A549 (cell line): ENCODE measurements around the gene STIM1. TPM values are rescaled to one million over a fixed set of nuclear protein-coding genes. Genes with fewer than 3 reads are reported as not detected.

Experiments
- ATAC-seq, 2 experiments: fragments of 200-7000 bp in 1 of 2; fragments of >200 bp in 1 of 2; cut with Nextera tagmentation in 1 of 2; cut with Tn5 transposase in 1 of 2; 3 replicates each; pipeline versions ENCODE4 v1.8.0 to v1.9.1; 2018 to 2020; ENCODE audit warnings: mild to moderate bottlenecking in 1 of 2, moderate library complexity in 1 of 2
- CTCF ChIA-PET: fragments of 300-600 bp; sonication (Branson Sonifier 250); formaldehyde crosslinking; extraction: SDS; loops from one replicate; lab custom pipeline; 2021; ENCODE audit warnings: antibody characterized with exemption, inconsistent platforms; lab: Yijun Ruan, JAX
- POLR2A ChIA-PET: fragments of 350-600 bp; formaldehyde crosslinking; extraction: SDS; loops from one replicate; lab custom pipeline; 2021; ENCODE audit warnings: antibody characterized with exemption, inconsistent platforms; lab: Yijun Ruan, JAX
- DNase-seq, 2 experiments: peaks; one replicate each; pipeline versions ENCODE4 v3.0.0 to v3.0.0-alpha.2; 2011 to 2016; ENCODE audit warnings: low read depth in 1 of 2, low spot score in 1 of 2
- FAIRE-seq: peaks from 2 replicates; lab custom pipeline; 2011; peaks lifted over from hg19 to GRCh38; lab: Jason Lieb, UNC
- H3K27ac ChIP-seq, 2 experiments: fragments of >200 bp; sonication (Bioruptor Twin); formaldehyde crosslinking; 3 replicates each; pipeline ENCODE4 v1.5.1; 2016 to 2017
- H3K4me1 ChIP-seq: fragments of >200 bp; sonication (Bioruptor Twin); formaldehyde crosslinking; 3 replicates; pipeline ENCODE4 v1.6.1; 2016
- H3K4me2 ChIP-seq: fragments of >200 bp; sonication (Bioruptor Twin); formaldehyde crosslinking; 3 replicates; pipeline ENCODE4 v1.6.1; 2016
- H3K4me3 ChIP-seq: fragments of >200 bp; sonication (Bioruptor Twin); formaldehyde crosslinking; 3 replicates; pipeline ENCODE4 v1.5.1; 2016
- H3K9me3 ChIP-seq: fragments of >200 bp; sonication (Bioruptor Twin); formaldehyde crosslinking; 3 replicates; pipeline ENCODE4 v1.6.1; 2016
- BHLHE40 ChIP-seq: IDR thresholded peaks from 2 replicates; pipeline ENCODE4 v1.6.1; 2012; ENCODE audit warnings: low read depth, low read length, inconsistent platforms
- CHD2 ChIP-seq: fragments of 150-350 bp; IDR thresholded peaks from 2 replicates; pipeline ENCODE4 v1.6.1; 2014; ENCODE audit warnings: low read length; ENCODE audit not compliant: partially characterized antibody
- EHMT2 ChIP-seq: fragments of 200-600 bp; sonication (generic); IDR thresholded peaks from 2 replicates; pipeline ENCODE4 v1.6.1; 2016; ENCODE audit warnings: antibody characterized with exemption, low read depth, mild to moderate bottlenecking, moderate library complexity
- ESRRA ChIP-seq: fragments of 150-350 bp; IDR thresholded peaks from 2 replicates; pipeline ENCODE4 v1.6.1; 2014; ENCODE audit warnings: mild to moderate bottlenecking, low read length, borderline replicate concordance
- FOSL2 ChIP-seq, 2 experiments: fragments of 450-650 bp in 1 of 2; fragments of >200 bp in 1 of 2; sonication (Bioruptor Twin) in 1 of 2; formaldehyde crosslinking; IDR thresholded peaks; 2 replicates each; pipeline versions ENCODE4 v1.5.0 to v1.6.1; 2016 to 2020; ENCODE audit warnings: mild to moderate bottlenecking in 1 of 2, moderate library complexity in 1 of 2
- FOXS1 ChIP-seq: fragments of 250-450 bp; sonication (Bioruptor Pico); IDR thresholded peaks from 2 replicates; pipeline ENCODE4 v1.5.0; 2020; ENCODE audit warnings: mild to moderate bottlenecking, moderate library complexity
- GATA3 ChIP-seq: IDR thresholded peaks from 2 replicates; pipeline ENCODE4 v1.6.1; 2012; ENCODE audit warnings: borderline replicate concordance
- HEYL ChIP-seq: fragments of 250-450 bp; sonication (Bioruptor Pico); IDR thresholded peaks from 2 replicates; pipeline ENCODE4 v1.8.0; 2021; ENCODE audit warnings: mild to moderate bottlenecking, moderate library complexity
- JUN ChIP-seq, 2 experiments: fragments of >200 bp; sonication (Bioruptor Twin); formaldehyde crosslinking; IDR thresholded peaks; 2 replicates in 1 of 2; 3 replicates in 1 of 2; pipeline ENCODE4 v1.6.1; 2016 to 2017
- KDM1A ChIP-seq: fragments of 200-600 bp; sonication (generic); IDR thresholded peaks from 2 replicates; pipeline ENCODE4 v1.6.1; 2016; ENCODE audit warnings: low read depth, mild to moderate bottlenecking
- KDM5A ChIP-seq: fragments of 200-600 bp; sonication (generic); IDR thresholded peaks from 2 replicates; pipeline ENCODE4 v1.6.1; 2016; ENCODE audit warnings: antibody characterized with exemption, mild to moderate bottlenecking
- MAFK ChIP-seq: fragments of 450-650 bp; IDR thresholded peaks from 2 replicates; pipeline ENCODE4 v1.6.1; 2014; ENCODE audit not compliant: partially characterized antibody
- MAZ ChIP-seq: fragments of 150-350 bp; IDR thresholded peaks from 2 replicates; pipeline ENCODE4 v1.6.1; 2014; ENCODE audit warnings: antibody characterized with exemption, low read depth, low read length, borderline replicate concordance
- NFE2L2 ChIP-seq: fragments of 150-350 bp; conservative IDR thresholded peaks from 2 replicates; pipeline ENCODE4 v1.6.1; 2014; ENCODE audit warnings: low read length
- NPAS2 ChIP-seq: fragments of 250-450 bp; sonication (Bioruptor Pico); IDR thresholded peaks from 2 replicates; pipeline ENCODE4 v1.8.0; 2022; ENCODE audit warnings: mild to moderate bottlenecking, moderate library complexity, borderline replicate concordance
- RAD21 ChIP-seq, 2 experiments: fragments of >200 bp in 1 of 2; sonication (Bioruptor Twin) in 1 of 2; formaldehyde crosslinking in 1 of 2; IDR thresholded peaks in 1 of 2; conservative IDR thresholded peaks in 1 of 2; 2 replicates in 1 of 2; 3 replicates in 1 of 2; pipeline ENCODE4 v1.6.1; 2012 to 2018; ENCODE audit warnings: inconsistent platforms in 1 of 2
- RARB ChIP-seq: fragments of 250-450 bp; sonication (Bioruptor Pico); IDR thresholded peaks from 2 replicates; pipeline ENCODE4 v1.8.0; 2021; ENCODE audit warnings: mild to moderate bottlenecking, moderate library complexity
- RFX5 ChIP-seq: fragments of 450-650 bp; IDR thresholded peaks from 2 replicates; pipeline ENCODE4 v1.7.1; 2014; ENCODE audit warnings: antibody characterized with exemption, mild to moderate bottlenecking, moderate library complexity
- SREBF2 ChIP-seq: fragments of 450-650 bp; IDR thresholded peaks from 2 replicates; pipeline ENCODE4 v1.6.1; 2014; ENCODE audit warnings: mild to moderate bottlenecking, moderate library complexity
- TFCP2L1 ChIP-seq: fragments of 250-450 bp; sonication (Bioruptor Pico); IDR thresholded peaks from 2 replicates; pipeline ENCODE4 v1.5.0; 2021; ENCODE audit warnings: mild to moderate bottlenecking
- TP53 ChIP-seq: fragments of 250-450 bp; sonication (Bioruptor Pico); IDR thresholded peaks from 2 replicates; pipeline ENCODE4 v1.5.0; 2021; ENCODE audit warnings: mild to moderate bottlenecking, moderate library complexity
- ZC3H11A ChIP-seq: fragments of 450-650 bp; IDR thresholded peaks from 2 replicates; pipeline ENCODE4 v1.6.1; 2014; ENCODE audit warnings: antibody characterized with exemption, mild to moderate bottlenecking
- WGBS: methylation state at CpG from one replicate; pipeline ENCODE4 v1.1.6; 2017; ENCODE audit errors: missing lambda C conversion rate; 5-methylcytosine and 5-hydroxymethylcytosine counted together
- polyA plus RNA-seq, 4 experiments: library from polyadenylated mRNA; depleted of rRNA in 3 of 4; stranded (reverse); fragments of >200 nt; fragmentation: RNase III in 1 of 4; extraction: RNeasy Plus Mini Kit Qiagen cat#74134 plus additional on column Dnase treatment in 1 of 4; gene quantifications; 2 replicates in 3 of 4; 3 replicates in 1 of 4; pipeline ENCODE4 v1.2.3, GENCODE V29; 2011 to 2017
- TF ChIP-seq, protein P1 (sequence below): IDR thresholded peaks from 2 replicates; pipeline ENCODE4 v1.6.1; 2012
- TF ChIP-seq, protein P2 (sequence below): fragments of >200 bp; sonication (Bioruptor Twin); formaldehyde crosslinking; IDR thresholded peaks from 3 replicates; pipeline ENCODE4 v1.6.1; 2016
- TF ChIP-seq, protein P3 (sequence below): IDR thresholded peaks from 2 replicates; pipeline ENCODE4 v1.6.1; 2012
- TF ChIP-seq, protein P4 (sequence below): IDR thresholded peaks from 2 replicates; pipeline ENCODE4 v1.6.1; 2012; ENCODE audit warnings: low read depth, borderline replicate concordance

Gene STIM1
- polyA plus RNA-seq, 2 of the 4 experiments (the other 2 are of a cell fraction), result 35.2 to 38.7 TPM

DNA sequence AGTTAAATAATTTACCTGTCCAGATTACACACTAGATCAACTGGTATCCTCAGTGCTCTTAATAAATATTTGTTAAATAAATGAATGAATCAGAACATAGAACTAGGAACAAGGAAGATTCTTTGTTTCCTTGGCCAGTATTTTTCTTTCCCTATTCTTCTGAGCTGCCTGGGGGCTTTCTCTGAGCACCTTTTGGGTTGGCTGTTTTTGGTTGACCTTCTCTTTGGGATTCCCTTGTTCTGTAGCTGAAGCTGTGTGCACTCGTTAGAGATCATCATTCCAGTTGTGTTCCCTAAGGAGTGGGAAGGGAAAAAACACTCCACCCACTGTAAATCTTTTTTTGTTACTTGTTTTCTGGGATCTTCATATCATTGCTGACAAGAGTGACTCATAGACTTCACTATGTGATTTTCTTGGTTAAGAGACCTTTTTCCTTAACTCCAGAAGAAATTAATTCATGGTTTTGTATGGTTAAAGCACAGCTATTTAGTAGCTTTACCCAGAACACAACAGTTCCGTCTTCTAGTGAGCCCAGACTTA lies 84.3 kb downstream of the STIM1 start (continued):
- TF ChIP-seq MAZ, result no peak
- no peak for TF ChIP-seq RAD21 (conservative IDR thresholded peaks at IDR 0.05 in 1 of 2, IDR thresholded peaks at IDR 0.05 in 1 of 2)
- no peak for TF ChIP-seq KDM5A
- no peak for TF ChIP-seq ZC3H11A
- TF ChIP-seq, protein P1, sequence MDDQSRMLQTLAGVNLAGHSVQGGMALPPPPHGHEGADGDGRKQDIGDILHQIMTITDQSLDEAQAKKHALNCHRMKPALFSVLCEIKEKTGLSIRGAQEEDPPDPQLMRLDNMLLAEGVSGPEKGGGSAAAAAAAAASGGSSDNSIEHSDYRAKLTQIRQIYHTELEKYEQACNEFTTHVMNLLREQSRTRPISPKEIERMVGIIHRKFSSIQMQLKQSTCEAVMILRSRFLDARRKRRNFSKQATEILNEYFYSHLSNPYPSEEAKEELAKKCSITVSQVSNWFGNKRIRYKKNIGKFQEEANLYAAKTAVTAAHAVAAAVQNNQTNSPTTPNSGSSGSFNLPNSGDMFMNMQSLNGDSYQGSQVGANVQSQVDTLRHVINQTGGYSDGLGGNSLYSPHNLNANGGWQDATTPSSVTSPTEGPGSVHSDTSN, result no peak
- no peak for TF ChIP-seq TP53 (CRISPR knock-in tag)
- TF ChIP-seq, protein P2, sequence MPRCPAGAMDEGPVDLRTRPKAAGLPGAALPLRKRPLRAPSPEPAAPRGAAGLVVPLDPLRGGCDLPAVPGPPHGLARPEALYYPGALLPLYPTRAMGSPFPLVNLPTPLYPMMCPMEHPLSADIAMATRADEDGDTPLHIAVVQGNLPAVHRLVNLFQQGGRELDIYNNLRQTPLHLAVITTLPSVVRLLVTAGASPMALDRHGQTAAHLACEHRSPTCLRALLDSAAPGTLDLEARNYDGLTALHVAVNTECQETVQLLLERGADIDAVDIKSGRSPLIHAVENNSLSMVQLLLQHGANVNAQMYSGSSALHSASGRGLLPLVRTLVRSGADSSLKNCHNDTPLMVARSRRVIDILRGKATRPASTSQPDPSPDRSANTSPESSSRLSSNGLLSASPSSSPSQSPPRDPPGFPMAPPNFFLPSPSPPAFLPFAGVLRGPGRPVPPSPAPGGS, result no peak
- TF ChIP-seq NFE2L2, result no peak

DNA sequence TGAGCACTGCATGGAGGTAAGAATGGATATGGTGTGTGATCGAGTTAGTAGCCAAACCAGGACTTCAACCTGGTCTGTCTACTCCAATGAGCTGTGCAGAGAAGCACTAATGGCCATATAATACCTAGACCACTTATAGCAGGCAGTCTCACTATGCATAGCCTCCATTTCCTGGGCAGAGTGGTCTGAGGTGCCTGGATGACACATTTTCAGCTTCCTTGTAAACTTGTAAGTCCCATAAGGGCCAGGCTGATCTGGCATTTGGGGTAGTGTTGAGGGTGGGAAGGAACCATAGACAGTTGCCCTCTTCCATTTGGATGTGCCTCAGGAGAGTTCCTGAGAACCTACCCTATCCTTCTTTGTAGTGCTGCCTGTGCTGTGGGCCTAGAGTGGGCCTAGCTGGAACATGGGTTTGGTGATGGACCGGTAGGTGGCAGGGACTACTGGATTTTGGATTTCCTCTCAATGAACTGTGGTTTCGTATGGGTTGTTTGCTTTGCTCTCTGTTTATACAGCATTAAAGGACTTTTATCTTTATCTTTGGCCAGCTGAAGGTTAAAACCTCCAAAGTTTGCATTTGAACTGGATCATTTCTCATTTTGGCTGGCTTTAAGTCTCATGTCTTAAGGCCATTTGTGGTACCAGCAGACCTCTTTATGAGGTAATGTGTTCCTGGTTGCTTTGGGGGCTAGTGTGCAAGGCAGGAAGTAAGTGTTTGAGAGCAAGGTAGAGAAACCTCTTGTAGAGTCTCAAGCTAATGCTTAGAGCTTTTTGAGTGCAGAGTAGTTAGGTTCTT lies 86.9 kb downstream of the STIM1 start:
- FAIRE-seq (no peak), DNase-seq (no peak), ATAC-seq (peak in 1 of 2 experiments; percentile 23; a peak in 1 of 6 replicates)
- Histone ChIP-seq H3K4me1 (peaks cover 23% of the 10 kb centered on the region; the same call in 2 of the 3 replicates), H3K4me2 (no peak overlapping the region), H3K9me3 (no peaks in the 10 kb centered on the region), H3K27ac (no peak overlapping the region), H3K4me3 (no peak overlapping the region)
- CTCF ChIA-PET, result interaction anchor here (0.7 to 1.6 kb wide), 2 partner anchors 88 to 131 kb away, joined by 5 read pairs; partner anchors contain the start of gene STIM1
- TF ChIP-seq, protein P3, sequence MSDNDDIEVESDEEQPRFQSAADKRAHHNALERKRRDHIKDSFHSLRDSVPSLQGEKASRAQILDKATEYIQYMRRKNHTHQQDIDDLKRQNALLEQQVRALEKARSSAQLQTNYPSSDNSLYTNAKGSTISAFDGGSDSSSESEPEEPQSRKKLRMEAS, result no peak
- TF ChIP-seq, protein P4, sequence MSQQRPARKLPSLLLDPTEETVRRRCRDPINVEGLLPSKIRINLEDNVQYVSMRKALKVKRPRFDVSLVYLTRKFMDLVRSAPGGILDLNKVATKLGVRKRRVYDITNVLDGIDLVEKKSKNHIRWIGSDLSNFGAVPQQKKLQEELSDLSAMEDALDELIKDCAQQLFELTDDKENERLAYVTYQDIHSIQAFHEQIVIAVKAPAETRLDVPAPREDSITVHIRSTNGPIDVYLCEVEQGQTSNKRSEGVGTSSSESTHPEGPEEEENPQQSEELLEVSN, result no peak
- TF ChIP-seq MAFK, result no peak
- TF ChIP-seq EHMT2, result no peak
- TF ChIP-seq RFX5, result no peak
- no peak for TF ChIP-seq ESRRA
- TF ChIP-seq FOXS1, result no peak
- POLR2A ChIA-PET, result no interaction called here
- WGBS, result 76% methylated on average over 3 of the region's 3 CpGs

DNA sequence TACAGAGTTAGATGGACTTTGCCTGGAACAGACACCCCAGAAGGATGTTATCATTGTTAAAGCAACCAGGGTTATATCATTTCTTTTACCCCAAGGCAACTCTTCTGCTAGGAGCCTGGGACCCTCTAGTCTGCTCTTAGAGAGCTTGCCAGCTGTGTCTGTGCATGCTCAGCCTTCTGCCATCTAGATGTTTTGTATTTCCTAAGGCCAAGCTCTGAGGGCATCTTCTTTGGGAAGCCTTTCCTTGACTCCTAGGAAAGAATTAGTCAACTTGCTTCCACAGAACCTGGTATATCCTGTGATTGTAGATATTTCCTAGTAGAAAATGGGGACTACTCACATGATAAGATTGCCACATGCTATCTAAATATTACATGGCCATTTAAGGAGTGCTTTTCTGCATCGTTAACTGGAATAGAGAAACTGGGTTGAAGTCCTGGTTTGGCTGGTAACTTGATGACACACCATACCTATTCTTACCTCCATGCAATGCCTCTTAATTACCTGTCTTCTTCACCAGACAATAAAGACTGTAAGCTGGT lies 87.6 kb downstream of the STIM1 start:
- ChIA-PET POLR2A (no interaction called here), CTCF (interaction anchor here (1.6 kb wide), 1 partner anchor 130 kb away, joined by 5 read pairs; no protein-coding TSS in a partner anchor)
- WGBS, result 90% methylated on average over 1 of the region's 1 CpG
- Histone ChIP-seq H3K27ac (no peak overlapping the region), H3K4me2 (no peak overlapping the region), H3K4me3 (no peak overlapping the region), H3K9me3 (no peaks in the 10 kb centered on the region), H3K4me1 (peaks cover 23% of the 10 kb centered on the region; the same call in 2 of the 3 replicates)
- FAIRE-seq (no peak), ATAC-seq (no peak), DNase-seq (no peak)
- no peak for TF ChIP-seq TP53 (CRISPR knock-in tag)
- TF ChIP-seq FOSL2 (IDR thresholded peaks at IDR 0.05), result no peak
- TF ChIP-seq FOSL2 (CRISPR knock-in tag; IDR thresholded peaks at IDR 0.05), result no peak
- TF ChIP-seq RARB (CRISPR knock-in tag), result no peak
- no peak for TF ChIP-seq NPAS2 (CRISPR knock-in tag)
- TF ChIP-seq, protein P1, result no peak
- no peak for TF ChIP-seq RAD21 (conservative IDR thresholded peaks at IDR 0.05 in 1 of 2, IDR thresholded peaks at IDR 0.05 in 1 of 2)
- no peak for TF ChIP-seq TFCP2L1 (CRISPR knock-in tag)
- TF ChIP-seq KDM1A, result no peak
- TF ChIP-seq BHLHE40, result no peak
- no peak for TF ChIP-seq JUN (IDR thresholded peaks at IDR 0.05)
- TF ChIP-seq SREBF2, result no peak
- TF ChIP-seq HEYL (CRISPR knock-in tag), result no peak
- no peak for TF ChIP-seq GATA3
- TF ChIP-seq CHD2, result no peak
